Cardiac septum (tissue), 1 donor: ENCODE results near the gene LPP. TPM values are rescaled to one million over a fixed set of nuclear protein-coding genes. Genes with fewer than 3 reads are reported as not detected.

Experiments
- DNase-seq: peaks from one replicate; pipeline ENCODE4 v3.0.0-alpha.2; 2020; ENCODE audit warnings: low spot score
- intact Hi-C: fragments of 100-400 bp; cut with DNase I; formaldehyde crosslinking; loops from one replicate; pipeline ENCODE4 v1.14.0; 2022
- total RNA-seq: library from RNA; stranded (reverse); fragmentation: NEBNext Ultra II Directional; extraction: Animal tissue kit (Norgen Biotek cat#: 25700); gene quantifications from one replicate; pipeline ENCODE4 v1.2.1, GENCODE V29; 2021
- donor health status: DM: no; HTN: no; CAD: no.

Gene LPP
- total RNA-seq, 1 donor from 2014 or later: 145 TPM

GRCh38 chr3:188336178-188336577 lies 182.2 kb downstream of the LPP start:
- intact Hi-C loops: no loop called here
- DNase-seq: no peak

GRCh38 chr3:188337232-188337631 lies 183.3 kb downstream of the LPP start:
- no peak for DNase-seq
- intact Hi-C loops: no loop called here

GRCh38 chr3:188338086-188338485 lies 184.1 kb downstream of the LPP start:
- intact Hi-C loops: no loop called here
- DNase-seq: no peak

GRCh38 chr3:188339410-188340295 lies 185.7 kb downstream of the LPP start:
- no peak for DNase-seq

GRCh38 chr3:188341501-188341900 lies 187.5 kb downstream of the LPP start:
- intact Hi-C loops: no loop called here

More at GRCh38 chr3:188339410-188340295, 185.7 kb downstream of the LPP start:
- intact Hi-C loops: no loop called here

GRCh38 chr3:188342991-188343732 lies 189.2 kb downstream of the LPP start:
- no peak for DNase-seq
- intact Hi-C loops: no loop called here

More at GRCh38 chr3:188341501-188341900, 187.5 kb downstream of the LPP start:
- DNase-seq: no peak

- DNase-seq: no peak
These were observed 189.9 kb downstream of the LPP start for GRCh38 chr3:188343894-188344293.

GRCh38 chr3:188345223-188345622 lies 191.3 kb downstream of the LPP start:
- intact Hi-C loops: loop anchor here (5.0 kb wide), 6 partner anchors 47 to 602 kb away; partner anchors contain the start of gene BCL6
- DNase-seq: no peak

More at GRCh38 chr3:188343894-188344293, 189.9 kb downstream of the LPP start:
- intact Hi-C loops: no loop called here

GRCh38 chr3:188348435-188349244 lies 194.7 kb downstream of the LPP start:
- no peak for DNase-seq
- intact Hi-C loops: loop anchor here (5.0 kb wide), 6 partner anchors 44 to 601 kb away; partner anchors contain the start of gene BCL6

GRCh38 chr3:188349351-188349901 lies 195.5 kb downstream of the LPP start:
- intact Hi-C loops: loop anchor here (5.0 kb wide), 6 partner anchors 43 to 602 kb away; partner anchors contain the start of gene BCL6
- no peak for DNase-seq

- intact Hi-C loops: loop anchor here (5.0 kb wide), 6 partner anchors 42 to 603 kb away; partner anchors contain the start of gene BCL6
- no peak for DNase-seq
These were observed 196.0 kb downstream of the LPP start for GRCh38 chr3:188349933-188350332.

GRCh38 chr3:188350961-188351360 lies 197.0 kb downstream of the LPP start:
- DNase-seq: no peak
- intact Hi-C loops: no loop called here

- intact Hi-C loops: no loop called here
- no peak for DNase-seq
These were observed 197.7 kb downstream of the LPP start for GRCh38 chr3:188351648-188352047.

GRCh38 chr3:188352196-188352927 lies 198.4 kb downstream of the LPP start:
- intact Hi-C loops: no loop called here

GRCh38 chr3:188353426-188353825 lies 199.5 kb downstream of the LPP start:
- DNase-seq: no peak
- intact Hi-C loops: no loop called here

More at GRCh38 chr3:188352196-188352927, 198.4 kb downstream of the LPP start:
- DNase-seq: no peak

GRCh38 chr3:188358787-188359493 lies 205.0 kb downstream of the LPP start:
- DNase-seq: no peak
- intact Hi-C loops: no loop called here

- no peak for DNase-seq
- intact Hi-C loops: no loop called here
These were observed 206.5 kb downstream of the LPP start for GRCh38 chr3:188360364-188360881.

- DNase-seq: no peak
- intact Hi-C loops: no loop called here
These were observed 207.9 kb downstream of the LPP start for GRCh38 chr3:188361888-188362287.
